ENCODE data around the gene TRIM47.

The TRIM47 gene

GRCh38 chr17:75828076-75828400 lies 50.3 kb downstream of the TRIM47 start:
- no peak for DNase-seq

- DNase-seq = peak; percentile 43
Measured at GRCh38 chr17:75827308-75828075, 50.9 kb downstream of the TRIM47 start.

GRCh38 chr17:75826561-75827307 lies 51.6 kb downstream of the TRIM47 start:
- no peak for DNase-seq

- no peak for DNase-seq
Measured at GRCh38 chr17:75825748-75826370, 52.5 kb downstream of the TRIM47 start.

GRCh38 chr17:75825149-75825552 lies 53.2 kb downstream of the TRIM47 start:
- no peak for DNase-seq

GRCh38 chr17:75824666-75825065 lies 53.7 kb downstream of the TRIM47 start:
- DNase-seq = no peak

Data from HCEC 1CT (cell line).